Inflammatory macrophage (primary cell): ENCODE data around the gene GNAQ.
"Not testable (repeated sequence)": the region's sequence is repeated elsewhere in the genome, so short reads cannot be mapped to it uniquely, and the experiment has no call there.

ENCODE experiments used
- DNase-seq, 2 donors: peaks; one replicate each; pipeline ENCODE4 v3.0.0-alpha.2; 2020 to 2022

The GNAQ gene

DNA sequence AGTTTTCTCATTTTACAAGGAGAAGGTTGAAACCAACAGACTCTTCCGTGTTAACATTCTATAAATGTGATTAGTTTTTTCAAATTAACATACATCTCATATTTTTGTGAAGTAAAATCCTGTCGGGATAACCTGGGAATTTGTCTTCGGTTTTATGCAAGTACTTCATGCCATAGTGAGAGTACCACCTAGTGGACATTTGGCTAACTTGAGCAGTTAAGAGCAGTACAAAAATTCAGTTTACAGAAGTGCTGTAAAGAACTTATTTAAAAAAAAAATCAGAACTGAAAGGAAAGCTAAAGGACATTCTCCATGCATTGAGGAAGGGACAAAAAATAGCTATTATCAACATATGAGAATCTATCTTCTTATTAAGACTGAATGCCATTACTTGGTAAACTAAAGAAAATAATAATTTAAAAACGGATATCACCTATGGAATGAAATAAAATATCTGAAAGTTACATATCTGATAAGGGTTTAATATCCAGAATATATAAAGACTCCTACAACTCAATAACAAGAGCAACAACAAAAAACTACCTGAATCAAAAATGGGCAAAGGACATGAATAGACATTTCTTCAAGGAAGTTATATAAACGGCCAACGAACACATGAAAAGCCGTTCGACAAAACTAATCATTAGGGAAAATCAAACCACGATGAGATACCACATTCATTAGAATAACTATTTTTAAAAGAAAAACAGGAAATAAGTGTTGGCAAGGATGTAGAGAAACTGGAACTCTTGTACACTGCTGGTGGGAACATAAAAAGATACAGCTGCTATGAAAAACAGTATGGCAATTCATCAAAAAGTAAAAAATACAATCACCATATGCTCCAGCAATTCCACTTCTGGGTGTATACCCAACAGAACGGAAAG lies 266.5 kb downstream of the GNAQ start:
- DNase-seq, result peak; percentile 42 to 43

DNA sequence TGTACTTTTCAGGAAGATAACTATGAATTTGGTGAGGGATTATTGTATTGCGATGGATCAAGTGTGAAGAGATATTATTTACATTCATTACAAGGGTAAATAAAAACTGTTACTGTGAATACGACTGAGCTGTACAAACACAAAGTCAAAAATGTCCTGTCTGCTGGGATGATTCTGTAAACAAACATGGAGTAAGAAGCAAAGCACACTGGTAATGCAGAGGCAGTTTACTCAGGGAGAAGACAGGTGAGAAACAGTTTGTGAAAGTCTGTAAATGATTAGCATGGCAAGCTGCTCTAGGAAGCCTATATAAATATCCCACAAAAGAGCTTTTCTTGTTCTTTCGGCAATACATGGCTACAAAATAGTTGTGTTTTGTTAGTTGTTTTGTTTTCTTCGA lies 268.0 kb downstream of the GNAQ start:
- DNase-seq, result no peak

DNA sequence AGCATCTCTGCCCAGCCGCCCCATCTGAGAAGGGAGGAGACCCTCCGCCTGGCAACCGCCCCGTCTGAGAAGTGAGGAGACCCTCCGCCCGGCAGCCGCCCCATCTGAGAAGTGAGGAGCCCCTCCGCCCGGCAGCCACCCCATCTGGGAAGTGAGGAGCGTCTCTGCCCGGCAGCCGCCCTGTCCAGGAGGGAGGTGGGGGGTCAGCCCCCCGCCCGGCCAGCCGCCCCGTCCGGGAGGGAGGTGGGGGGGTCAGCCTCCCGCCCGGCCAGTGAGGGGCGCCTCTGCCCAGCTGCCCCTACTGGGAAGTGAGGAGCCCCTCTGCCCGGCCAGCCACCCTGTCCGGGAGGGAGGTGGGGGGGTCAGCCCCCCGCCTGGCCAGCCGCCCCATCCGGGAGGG lies 270.7 kb downstream of the GNAQ start:
- not testable (repeated sequence) for DNase-seq

DNA sequence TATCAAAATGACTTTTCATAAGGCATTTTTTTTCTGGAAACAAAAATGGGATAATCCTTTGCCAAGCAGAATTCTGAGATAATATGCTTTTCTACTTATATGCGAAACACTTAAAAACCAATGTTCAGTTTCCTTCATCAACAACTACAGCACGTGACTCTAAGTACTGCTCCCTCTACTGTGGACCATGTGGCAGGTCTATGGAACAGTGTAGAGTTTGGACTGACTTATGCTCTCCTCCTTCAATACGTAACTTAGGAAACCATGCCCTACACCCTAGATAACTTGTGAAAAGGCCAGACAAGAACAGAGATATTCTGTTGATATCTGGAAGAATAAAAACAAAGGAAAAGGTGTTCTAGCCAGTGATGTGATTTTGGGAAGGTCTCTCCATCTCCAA lies 272.2 kb downstream of the GNAQ start:
- no peak for DNase-seq

DNA sequence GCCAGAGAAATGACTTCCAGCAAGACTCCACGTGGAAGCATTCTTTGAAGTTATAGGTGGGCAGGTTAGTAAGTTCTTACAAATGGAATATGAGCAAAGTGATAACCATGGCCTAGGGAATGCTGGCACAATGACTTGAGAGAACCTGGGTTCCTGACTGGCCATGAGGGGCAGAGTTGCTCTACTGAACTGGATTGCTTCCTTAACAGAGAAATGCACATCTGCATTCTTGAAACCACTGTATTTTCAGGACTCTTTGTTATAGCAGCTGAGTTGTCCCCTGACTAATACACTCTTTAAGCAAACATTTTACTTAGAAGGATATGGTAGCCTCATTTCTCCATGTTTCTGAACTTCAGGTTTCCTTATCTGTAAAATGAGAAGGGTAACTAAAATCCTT lies 275.2 kb downstream of the GNAQ start:
- DNase-seq, result no peak

DNA sequence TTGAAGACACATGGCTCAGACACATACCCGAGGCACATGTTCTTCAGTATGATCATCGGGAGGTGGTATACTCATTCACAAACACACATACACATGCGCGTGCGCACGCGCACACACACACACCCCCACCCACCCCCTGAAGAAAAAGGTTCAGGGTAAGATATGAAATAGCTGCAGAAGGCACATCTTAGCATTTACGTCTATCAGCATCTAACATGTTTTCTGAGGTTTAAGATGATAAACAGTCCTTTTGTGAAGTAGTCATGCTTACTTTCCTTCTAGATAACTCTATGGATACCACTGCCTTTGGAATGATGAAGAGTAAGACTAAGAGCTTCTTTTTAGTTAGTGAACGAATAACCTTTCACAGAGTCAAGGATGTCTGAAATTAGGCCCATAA lies 278.4 kb downstream of the GNAQ start:
- DNase-seq, result no peak

DNA sequence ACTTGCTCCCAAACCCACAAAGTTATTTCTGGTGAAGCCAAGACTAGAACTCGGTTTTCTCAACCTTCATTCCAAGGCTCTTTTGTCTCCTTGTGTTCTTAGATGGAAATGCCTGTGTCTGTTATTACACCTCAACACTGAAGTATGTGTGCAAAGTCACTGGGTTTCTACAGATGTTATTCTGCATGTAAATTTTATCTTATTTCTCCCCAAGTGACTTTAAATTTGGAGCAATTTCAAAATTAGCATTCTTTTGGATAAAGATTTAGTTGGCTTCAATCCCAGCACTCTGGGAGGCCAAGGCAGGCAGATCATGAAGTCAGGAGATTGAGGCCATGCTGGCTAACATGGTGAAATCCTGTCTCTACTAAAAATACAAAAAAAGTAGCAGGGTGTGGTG lies 279.1 kb downstream of the GNAQ start:
- DNase-seq, result no peak

DNA sequence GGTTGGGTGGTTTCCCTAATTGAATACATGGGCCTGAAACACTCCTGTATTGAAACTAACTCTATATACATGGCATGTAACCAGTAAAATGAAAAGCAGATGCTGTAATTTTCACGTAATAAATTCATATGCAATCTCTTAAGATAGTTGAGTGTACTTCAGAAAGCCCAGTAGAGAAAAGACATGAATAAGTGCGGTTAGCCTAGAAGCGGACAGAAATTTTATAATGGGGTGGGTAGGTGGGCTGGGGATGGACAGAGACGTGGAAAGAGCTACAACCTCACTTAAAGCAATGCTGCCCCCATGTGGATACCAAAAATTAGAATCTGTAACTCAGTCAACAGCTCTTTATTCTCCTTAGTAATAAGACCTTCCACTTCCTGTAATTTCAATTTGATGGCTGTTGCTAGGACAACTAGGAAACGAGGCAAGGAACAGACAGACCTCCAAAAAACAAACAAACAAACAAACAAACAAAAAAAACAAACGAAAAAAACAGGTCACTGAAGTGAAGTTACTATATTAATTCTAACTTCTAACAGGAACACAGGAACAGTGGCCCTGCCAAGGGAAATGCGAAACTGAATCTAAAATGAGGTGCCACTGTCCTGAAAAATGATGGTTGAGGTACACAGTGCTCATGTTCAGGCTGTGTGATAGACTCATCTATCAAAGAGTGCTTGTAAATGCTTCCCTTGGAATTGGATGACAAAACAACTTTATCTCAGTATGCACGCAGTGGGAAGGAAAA lies 280.1 kb downstream of the GNAQ start:
- peak in 1 of 2 donors; percentile 55 for DNase-seq

DNA sequence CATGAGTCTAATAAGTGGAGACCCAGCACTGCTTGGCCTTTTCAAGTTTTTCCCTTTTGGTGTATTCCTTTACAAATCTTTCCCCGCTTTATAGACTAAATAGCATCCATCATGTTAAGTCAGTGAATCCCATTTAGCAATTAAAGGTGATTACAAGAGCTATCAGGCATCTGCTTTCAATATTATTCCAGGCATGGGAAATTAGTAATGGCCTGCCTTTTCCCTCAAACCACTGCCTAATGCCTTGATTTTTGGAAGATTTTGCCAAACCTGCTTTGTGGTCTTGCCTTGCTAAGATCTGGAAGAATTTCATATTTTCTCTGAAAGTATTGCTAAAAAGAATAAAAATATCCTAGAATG lies 280.6 kb downstream of the GNAQ start:
- DNase-seq, result no peak

DNA sequence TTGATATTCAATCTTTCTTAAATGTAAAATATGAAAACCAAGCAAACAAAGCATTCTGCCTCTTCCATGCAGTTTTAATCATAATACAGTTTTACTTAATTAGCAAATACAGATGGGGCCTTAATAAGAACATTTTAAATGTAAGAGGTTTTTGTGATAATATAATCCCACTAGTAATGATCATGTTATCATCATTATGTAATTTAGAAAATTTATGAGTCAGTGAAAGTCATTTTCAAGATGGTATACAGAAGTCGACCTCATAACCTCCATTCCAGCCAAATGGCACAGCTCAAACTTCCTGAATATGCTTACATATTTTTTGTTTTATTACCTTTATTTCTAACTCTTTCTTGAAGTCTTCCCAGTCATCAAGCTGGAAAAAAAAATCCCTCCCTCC lies 281.3 kb downstream of the GNAQ start:
- DNase-seq, result no peak

DNA sequence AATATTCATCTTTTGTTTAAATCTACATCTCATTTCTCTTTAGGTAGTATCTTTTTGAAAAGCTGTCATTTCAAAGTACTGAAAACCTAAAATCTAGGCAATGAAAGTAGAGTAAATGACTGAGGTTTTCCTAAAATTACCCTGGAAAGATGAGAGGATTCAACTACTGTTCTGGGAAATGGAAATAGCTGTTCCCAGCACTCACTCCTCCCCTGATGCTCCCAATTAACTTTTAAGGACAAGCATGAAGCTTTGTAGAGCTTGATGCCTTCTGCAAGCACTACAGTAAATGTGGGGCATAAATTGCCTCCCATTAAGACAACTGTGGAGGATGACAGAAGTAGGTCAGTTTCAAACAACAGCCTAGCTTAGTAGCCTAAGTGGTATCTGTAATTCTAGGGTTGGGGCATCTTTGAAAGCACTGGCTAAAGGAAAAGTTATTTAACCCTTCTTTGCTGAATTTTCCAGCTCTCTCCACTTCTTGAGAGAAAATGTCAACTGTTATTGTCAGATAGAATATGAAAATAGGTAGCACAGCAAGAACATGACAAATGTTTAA lies 283.3 kb downstream of the GNAQ start:
- no peak for DNase-seq

DNA sequence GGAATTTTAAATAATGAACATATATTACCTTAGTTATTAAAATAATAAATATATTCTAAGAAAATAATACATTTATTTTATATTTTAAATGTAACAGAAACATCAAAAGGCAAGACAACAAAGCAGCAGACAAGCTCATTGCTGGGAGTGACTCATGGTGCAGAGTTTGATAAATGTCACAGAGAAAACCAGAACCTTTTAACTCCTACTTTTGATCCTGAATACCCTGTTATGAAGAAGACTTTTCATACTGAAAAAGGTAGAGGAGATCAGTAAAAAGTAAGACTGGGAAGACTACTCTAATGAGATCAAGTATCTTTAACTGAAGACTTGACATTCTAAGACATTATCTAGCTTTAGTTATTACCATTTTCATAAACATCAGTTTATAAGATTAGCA lies 284.4 kb downstream of the GNAQ start:
- no peak for DNase-seq

DNA sequence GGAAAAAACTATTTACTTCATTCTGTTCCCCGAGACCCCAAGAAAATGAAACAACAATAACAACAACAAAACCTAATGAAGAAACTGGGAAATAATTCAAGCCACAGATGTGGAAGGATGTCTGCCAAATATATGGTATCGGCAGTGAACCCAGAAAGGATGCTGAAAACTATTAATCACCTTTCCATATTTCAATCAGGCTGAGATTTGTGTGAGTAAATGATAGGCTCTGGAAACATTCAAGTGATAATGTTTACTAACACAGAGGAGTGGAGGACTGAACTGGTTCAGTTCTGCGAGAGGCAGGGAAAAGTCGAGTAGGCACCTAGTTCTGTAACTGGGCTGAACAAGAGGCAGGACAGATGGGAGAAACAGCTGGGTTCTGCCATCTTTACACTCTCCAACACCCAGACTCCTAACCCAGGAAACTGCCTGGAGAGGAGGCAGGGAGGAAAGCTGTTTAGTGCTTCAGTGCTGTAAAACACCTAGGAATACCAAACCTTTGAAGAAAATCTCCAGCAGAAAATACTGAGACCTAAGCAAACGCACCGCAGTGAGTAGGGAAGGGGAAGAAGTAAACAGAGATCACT lies 286.7 kb downstream of the GNAQ start:
- no peak for DNase-seq

DNA sequence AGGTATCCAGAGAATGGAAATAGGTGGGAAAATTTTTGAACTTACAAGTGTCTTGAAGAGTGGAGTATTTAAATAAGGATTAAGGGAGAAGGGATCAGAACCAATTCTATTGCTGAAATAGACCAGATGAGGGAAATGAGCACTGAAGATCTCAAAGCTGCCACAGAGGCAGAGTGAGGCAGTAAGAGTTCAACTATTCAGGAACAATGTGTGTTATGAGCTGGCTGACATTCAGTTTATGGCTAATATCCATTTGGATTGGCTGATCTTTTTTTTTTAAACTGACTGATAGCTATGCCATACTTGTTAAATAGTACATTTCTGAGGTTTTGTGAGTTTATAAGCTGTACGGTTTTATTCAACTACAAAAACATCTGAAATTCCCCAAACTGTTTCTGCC lies 288.2 kb downstream of the GNAQ start:
- no peak for DNase-seq

DNA sequence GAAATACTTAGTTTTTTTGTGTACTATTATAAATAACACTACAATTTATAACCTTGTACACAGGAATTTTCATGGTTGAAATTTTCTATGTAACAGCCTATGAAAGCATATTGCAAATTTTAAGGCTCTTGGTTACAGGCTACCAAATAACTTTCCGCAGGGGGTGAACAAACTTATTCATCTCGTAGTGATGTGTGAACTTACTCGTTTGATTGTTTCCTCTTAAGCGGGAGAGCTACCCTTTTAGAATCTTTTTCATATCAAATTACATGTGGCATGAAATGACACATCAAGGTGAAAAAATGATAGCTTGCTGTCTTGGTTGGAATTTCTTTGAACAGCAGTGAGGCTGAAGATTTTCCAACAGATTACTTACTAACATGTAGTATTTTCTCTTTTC lies 292.7 kb downstream of the GNAQ start:
- no peak for DNase-seq

DNA sequence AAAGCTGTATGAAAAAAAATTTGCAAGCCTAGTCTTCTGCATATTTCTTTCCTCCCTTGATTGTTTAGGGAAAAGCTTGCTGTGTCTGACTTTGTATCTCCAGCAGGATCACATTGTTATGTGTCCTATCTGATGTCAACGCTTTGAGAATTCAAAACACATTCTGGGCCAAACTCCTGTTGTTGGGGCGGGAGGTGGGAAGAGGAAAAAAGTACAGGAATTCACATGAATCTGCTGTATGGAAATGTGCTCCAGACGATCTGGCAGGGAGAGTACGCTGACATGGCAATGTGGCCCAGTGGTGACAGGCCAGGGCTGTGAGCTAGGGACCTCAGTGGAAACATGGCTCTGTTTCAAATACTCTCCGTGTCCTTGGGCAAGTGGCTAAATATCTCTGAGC lies 296.1 kb downstream of the GNAQ start:
- DNase-seq, result no peak

DNA sequence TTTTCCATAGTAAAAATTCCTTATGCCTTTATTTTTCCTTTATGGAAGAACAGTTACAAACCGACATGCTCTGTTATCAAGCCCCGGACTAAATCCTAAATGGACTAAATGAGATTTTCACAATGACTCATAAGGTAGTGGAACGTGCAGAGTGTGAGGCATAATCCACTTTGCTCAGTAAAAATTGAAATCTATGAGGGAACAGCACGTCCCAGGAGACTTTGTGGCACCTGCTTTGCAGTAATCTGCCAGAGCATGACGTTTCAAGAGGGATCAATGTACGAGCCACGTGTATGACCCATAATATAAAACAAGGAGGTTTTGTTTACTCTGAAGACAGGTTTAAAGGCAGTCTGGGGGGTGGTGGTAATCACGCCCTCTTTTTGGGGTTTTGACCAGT lies 299.7 kb downstream of the GNAQ start:
- DNase-seq, result no peak

DNA sequence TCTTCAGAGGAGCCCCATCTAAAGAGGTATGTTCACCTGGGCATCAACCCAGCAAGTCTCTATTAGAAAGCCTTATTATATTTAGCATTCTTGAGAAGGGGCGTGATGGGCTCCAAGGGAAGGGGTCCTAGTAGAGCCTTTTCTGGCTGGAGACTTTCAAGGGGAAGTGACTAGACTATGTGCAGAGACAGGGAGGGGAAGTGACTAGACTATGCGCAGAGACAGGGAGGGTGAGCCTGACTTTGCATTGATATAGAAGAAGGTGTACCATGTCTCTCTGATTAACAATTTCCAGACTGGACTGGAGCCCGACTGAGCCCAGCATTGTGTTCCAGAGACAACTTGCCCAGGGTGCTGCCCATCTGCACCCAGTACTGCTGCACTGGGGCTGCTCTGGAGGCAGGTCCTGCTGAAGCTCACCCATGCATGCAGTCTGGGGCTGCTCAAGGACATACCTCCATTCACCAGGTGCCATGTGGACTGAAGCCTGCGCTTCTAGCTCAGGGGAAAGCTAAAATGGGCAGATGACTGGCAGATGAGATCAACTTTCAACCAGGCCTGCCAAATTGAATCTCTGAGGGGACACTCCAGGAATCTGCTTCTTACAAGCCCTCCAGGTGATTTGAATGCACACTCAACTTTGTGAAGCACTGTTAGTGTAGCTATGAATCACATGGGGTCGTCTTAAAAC lies 300.5 kb downstream of the GNAQ start:
- no peak for DNase-seq

DNA sequence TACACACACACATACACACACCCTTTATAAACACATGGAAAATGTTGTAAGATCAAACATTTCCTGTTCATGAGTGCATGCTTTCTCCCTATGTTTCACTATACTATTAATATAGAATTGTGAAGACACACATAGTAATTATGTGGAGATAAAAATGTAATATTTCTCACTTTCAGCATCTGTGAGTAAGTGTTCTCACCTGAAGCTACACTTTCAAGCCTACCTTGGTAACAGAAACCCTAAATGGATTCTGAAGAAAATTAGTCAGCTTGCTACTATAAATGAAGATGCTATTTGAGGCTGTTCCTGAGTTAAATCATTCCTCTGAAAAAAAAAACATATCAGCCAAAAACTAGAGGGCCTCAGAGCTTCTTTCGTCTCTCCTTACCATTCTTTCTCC lies 302.4 kb downstream of the GNAQ start:
- DNase-seq, result no peak

DNA sequence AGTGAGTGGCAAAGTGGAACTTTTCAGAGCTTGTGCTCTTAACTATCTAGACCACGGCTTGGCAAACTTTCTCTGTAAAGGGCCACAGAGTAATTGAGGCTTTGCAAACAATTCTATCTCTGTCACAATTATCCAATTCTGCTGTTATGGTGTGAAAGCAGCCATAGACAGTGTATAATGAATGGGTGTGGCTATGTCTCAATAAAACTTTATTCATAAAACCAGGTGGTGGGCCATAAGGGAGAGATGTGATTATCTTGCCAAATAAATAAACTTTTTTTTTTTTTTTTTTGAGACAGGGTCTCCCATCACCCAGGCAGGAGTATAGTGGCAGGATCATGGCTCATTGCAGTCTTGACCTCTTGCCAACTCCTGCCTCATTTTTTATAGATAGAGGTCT lies 304.8 kb downstream of the GNAQ start:
- DNase-seq, result no peak

DNA sequence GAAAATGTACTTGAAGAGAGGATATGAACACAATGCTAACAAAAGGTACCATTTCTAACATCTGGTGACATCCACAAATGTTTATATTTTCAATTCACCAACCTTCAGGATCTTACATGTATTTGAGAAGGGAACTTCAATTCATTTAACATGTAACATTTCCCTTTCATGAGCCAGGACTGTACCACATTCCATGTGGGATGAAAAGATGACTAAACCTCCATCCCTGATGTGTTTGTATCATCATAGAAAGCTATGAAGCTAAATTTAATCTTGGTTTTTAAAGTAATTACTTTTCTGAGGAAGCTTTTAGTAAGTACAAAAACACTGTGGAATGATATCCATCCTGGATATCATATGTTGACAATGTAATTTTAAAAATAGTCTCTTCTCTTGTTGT lies 305.3 kb downstream of the GNAQ start:
- DNase-seq, result no peak

DNA sequence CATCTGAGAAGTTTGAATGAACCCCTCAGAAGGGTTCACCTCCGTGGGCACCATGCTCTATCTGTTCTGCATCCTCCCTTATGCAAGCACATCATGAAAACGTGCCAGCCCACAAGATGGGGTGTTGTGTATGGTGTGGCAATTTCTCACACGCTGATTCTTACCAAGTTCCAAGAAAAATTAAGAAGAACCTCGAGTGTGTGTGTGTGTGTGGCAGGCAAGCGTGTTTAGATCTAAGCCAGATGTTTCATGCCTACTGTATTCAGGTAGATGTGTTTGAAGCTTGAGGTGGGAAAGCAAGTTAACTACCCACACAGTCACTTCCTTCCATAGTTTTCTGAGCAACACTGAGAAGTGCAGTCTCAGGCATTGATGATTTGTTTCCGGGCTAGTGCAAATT lies 305.8 kb downstream of the GNAQ start:
- DNase-seq, result no peak
